NOMO-1 treated with DMSO at 0.1 percent for 48 hours (cell line): ENCODE measurements around the gene TPCN2.

Source experiments
- DNase-seq: peaks from one replicate; lab custom pipeline; 2025; ENCODE audit not compliant: unreplicated experiment; lab: John Stamatoyannopoulos, UW

The TPCN2 gene

DNA sequence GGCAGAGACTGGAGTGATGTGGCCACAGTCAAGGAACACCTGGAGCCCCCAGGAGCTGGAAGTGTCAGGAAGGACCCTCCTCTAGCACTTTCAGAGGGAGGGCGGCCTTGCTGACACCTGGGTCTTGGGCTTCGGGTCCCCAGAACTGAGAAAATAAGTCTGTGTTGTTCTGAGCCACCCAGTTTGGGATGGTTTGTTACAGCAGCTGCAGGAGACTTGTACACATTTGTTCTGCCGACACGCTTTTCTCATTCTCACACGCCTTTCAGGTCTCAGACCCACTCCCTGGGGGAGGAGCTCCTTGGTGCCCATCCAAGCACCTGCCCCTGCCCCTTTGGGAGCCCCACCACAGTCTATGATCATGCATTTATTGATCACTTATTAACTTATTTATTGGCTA is 59.8 kb downstream of the TPCN2 start:
- no peak for DNase-seq

DNA sequence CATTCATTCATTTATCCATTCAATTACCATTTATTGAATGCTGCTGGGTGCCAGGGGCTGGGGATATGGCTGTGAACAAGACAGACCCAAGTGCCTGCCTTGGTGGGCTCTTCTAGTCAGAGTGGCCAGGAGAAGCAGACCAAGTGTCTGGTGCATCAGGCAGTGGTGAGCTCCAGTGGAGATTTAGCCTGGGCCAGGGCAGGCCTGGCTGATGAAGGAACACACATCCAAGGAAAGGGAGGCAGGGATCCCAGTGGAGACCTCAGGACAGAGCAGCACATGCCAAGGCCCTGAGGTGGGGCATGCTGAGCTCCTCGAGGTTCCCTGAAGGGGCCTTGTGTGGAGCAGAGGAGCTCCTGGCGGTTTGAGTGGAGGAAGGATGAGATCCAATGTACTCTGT is 60.4 kb downstream of the TPCN2 start:
- DNase-seq: no peak

DNA sequence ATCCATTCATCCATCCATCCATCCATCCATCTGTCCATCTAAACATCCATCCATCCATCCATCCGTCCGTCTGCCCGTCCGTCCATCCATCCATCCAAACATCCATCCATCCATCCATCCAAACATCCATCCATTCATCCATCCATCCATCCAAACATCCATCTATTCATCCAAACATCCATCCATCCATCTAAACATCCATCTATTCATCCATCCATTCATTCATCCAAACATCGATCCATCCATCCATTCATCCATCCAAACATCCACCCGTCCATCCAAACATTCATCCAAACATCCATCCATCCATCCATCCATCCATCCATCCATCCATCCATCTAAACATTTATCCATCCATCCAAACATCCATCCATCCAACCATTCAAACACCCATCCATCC is 61.7 kb downstream of the TPCN2 start:
- DNase-seq: no peak

DNA sequence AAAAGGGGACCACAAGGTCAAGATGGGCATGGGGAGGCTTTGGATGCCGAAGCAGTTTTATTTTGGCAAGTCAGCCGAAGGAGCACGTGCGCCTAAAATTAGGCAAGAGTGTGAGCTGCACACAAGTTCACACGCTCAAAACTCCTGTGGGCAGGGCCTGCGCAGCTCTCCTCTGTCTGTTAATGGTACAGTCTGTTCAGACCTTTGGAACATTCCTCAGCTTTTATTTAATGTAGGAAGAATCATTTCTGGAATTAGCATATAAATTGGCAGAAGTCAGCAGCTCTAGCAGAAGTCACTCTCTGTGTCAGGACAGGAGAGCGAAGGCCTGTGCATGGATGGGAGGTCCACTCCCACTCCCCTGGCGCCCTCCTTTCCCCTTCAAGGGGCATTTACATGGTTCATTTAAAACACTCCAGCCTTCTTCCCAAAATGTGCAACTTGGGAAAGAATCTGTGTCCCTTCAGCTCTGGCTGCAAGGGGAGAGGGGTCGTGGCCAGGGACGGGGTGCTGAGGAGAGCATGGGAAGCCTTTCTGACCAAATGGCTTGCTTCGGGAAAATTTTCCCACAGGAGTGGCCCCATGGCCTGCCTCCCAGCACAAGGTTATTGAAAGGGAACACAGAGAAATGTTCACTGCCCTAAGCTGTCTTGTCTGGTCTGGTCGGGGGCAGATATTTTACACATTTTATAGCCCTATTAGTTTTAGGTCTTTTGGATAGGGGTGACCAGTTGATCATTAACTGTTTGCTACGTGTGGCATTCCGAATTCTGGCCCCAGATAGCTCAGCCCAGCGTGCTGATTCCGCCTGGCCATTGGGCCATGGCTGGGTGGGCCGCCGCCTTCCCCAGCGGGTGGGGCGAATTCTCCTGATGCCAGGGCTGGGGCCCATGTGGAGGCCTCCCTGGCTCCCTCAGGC is 63.2 kb downstream of the TPCN2 start:
- no peak for DNase-seq

DNA sequence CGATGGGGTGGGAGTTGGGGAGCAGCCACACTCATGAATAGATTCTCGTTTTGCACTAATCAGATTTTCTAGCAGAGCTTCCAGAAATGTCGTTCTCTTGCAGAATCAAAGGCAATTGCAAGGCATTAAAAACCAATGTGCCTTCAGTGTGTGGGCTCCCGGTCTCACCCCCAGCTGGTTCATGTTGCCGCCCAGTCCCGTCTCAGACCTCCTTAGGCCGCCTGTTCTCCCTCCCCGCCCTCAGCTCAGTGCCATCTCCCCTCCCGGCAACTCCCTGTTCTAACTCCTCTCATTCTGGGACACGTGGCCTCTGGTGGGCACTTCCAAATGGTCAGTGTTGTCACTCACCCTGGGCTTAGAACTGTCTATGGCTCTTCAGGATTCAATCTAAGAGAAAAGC is 64.5 kb downstream of the TPCN2 start:
- no peak for DNase-seq

DNA sequence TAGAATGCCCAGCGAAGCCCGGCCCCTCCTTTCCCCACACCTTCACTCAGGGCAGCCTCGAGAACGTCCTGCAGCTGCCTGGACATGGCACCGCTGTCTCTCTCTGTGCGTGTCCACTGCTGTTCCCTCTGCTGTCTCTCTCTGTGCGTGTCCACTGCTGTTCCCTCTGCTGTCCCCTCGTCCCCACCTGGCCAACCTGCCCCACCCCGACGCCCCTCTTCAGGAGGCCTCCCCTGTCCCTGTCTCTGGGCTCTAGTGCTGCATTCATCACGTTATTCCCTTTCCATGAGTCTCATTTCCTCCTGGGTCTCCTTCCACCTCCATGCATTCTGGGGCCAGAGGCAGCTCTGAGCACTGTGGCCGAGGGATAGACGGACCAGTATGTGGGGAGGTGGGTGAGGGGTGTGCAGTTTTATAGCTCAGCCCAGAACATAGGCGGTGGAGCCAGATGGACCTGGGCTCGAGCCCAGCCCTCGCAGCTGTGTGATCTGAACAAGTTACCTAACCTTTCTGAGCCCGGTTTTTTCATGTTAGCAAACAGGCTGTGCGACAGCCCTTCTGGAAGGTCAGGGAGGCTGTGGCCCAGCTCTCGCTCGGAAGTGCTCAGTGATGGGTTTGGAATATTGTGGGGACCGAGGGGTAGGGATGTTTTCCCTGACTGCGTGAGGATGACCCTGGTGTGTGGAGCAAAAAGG is 65.1 kb downstream of the TPCN2 start:
- no peak for DNase-seq

DNA sequence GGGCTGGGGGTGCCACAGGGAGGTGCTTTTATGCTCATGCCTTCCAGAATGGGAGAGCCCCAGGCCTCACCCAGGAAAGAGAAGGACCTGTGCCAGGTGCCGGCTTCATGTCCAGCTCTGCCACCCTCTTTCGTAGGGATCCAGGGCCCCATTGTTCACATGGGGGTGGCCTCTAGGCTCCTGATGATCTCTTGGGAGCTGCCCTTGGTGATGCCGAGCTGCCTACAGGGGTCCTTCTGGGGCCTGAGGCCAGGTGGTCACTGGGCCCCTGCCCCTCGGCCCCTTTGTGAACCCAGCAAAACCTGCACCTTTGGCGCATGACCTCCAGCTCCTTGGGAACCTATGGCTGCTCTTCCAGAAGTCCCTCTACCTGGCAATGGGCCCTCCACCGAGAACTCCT is 65.6 kb downstream of the TPCN2 start:
- no peak for DNase-seq

DNA sequence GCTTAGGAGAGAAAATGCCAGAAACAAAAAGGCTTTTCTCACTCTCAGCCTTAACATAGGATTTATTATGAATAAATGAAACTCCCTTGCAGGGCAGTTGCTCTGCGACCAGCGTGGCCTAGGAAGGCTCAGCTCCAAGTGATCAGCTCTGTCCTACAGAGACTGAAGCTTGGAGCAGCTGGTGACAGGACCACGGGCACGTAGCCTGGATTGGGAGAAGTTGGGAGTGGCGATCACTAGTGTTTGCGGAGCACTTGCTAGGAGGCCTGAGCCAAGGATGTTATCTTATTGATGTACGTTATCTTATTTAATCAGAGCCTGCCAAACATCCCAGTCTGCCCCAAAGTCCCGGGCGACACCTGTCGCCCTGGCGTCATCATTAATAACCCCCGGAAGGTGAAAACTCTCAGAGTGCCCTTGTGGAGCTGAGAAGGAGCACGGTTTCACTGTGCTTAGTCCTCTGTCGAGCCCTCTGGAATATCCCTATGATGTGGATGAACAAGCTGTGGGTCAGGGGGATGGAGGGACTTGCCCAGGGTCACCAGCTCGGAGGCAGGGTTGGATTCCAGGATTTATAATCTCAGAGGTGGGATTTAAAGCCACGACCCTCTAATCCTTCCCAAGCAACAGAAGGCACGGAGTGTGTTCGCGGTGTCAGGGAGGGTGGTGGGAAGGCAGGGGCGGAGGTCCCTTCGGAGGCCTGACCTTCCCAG is 66.2 kb downstream of the TPCN2 start:
- DNase-seq: no peak

DNA sequence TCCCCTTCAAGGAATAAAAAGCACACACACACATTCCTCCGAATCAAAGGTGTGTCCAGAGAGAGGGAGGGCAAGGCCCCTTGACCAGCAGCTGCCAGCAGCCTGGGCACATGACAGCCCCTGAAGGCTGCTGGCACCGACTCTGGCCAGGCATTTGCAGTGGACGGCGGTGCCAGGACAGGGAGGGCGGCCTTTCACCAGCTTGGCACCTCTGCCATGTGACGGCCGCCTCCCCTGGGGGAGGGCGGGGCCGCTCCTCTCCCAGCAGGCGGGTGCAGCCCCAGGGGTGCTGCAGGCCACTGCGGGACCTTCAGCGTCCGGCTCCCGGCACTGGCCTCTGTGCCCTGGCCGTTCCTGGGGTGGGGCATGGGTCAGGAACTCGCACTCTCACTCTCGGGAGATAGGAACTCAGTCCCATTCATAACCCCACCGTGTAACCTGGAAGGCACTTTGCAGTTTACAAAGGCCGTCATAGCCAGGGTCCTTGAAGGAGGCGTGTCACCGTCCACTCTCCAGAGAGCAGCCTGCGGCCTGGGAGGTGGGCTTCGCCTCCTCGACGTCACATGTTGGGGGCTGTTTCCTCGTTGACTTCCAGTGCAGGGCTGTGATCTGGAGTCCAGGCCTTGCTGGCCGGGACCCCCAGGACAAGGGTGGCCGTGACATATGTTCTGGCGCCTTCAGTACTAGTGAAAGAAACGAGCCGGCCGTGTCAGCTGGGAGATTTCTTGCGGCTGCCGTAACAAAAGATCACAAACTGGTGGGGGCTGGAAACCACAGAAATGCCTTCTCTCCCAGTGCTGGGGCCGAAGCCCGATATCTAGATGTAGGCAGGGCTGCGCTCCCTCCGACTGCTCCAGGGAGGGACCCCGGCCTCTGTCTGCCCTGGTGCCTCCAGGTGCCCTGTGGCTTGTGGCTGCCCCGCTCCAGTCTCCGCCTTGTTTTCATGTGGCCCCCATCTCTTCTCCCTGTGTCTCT is 67.1 kb downstream of the TPCN2 start:
- DNase-seq: no peak

DNA sequence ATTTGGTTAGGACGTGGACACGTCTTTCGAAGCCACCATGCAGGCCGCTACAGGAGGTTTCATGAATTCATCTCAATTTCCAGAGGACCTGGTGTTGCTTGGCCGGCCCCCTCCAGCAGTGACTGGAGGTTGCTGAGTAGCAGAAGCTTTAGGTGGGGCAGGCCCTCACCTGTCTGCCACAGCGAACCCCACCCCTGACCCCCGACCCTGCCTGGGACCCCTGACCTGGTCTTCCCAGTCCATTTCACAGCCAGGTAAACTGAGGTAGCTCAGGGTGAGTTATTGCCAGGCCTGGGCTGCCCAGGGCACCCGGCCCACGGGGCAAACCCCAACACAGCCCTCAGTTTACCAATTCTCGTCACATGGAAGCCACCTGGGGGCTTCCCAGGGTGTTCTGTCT is 67.9 kb downstream of the TPCN2 start:
- DNase-seq: no peak

DNA sequence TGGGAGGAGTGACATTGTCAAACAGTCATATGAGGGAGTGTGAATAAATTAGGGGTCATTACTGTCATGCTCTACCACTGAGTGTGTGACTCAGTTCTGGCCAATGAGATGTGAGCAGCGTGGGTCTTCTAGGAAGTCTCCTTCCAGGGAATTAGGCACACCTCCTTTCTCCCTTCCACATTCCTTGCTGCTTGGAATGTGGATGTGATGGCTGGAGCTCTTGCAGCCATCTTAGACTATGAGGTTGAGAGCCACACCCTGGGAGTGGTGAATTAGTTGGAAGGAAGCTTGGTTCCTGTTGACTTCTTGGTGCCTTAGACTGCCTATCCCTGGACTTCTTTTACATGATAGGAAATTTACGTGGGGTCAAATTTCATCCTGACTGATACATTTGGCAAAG is 70.5 kb downstream of the TPCN2 start:
- DNase-seq: no peak

DNA sequence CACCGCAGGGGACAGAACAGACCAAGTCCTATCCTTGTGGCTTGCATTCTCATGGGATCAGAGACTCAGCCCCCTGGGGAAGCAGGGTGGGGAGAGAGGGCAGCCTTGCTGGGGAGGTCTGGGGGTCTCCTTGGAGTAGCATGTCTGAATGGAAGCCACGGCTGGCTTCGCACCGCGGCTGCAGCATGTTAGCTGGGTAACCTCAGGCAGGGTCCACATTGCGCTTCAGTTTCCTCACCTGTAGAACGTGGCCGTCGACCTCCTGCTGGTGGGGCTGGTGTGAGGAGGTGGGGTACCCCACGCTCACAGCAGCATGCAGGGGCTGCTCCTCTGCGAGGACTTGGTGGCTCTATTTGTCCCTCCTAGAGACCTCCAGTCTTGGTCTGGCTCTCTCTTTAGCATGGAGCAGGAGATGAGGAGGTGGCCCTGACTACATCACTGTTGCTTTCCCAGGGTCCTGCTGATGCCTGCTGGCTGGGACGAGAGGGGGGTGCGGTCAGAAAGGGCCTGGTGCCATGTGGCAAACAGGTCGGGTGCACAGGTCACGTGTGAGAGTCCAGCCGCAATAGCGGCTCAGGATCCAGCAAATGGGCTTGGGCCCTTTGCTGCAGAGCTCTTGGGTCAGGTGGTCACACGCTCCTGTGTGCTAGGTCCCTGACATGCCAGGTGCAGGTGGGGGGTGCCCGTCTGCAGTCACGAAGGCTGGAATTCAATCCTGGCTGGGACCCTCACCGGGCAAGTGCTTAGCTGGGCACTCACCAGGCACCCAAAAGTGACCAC is 71.6 kb downstream of the TPCN2 start:
- DNase-seq: no peak

DNA sequence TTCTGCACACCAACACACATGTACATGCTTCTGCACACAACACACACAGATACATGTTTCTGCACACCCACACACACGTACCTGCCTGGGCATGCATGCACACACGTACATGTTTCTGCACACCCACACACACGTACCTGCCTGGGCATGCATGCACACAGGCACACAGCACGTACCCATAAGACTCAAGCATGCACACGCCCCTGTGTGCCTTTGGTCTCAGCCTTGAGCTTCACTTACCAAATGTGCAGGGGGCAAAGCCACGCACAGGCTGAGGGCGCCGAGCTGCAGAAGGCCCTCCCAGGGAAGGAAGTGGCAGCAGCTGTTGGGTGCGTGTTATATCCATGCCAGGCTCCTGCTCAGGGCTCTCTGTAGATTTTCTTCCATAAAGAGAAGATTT is 72.3 kb downstream of the TPCN2 start:
- no peak for DNase-seq

DNA sequence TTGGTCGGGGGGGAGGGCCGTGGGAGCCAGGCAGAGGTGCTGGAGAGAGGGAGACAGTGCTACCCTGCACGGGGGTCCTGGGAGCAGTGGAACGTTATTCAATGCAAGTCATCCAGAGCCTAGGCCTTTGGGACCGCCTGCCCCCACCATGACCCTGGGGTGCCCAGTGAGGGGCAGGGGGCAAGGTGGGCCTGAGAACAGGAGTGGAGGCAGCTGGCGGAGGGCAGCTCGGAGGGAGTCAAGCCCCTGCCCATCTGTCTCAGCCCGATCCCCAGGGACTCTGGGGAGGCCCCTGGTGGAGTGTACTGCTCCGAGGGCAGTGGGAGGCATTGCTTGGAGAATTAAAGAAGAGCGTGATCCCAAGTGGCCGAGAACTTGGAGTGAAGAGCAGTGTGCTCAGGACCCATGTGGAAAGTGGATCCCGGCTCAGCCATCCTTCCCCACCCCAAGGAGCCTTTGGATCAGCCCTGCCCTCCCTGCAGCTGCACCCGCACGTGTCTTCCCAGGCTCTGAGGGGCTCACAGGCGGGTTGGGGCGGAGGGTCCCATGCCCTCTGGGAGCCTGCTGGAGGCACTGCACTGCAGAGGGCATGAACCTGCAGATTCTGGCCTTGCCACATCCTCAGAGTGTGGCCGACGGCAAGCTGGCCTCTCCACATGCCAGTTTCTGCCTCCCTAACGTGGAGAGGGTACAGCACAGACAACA is 73.0 kb downstream of the TPCN2 start:
- no peak for DNase-seq

DNA sequence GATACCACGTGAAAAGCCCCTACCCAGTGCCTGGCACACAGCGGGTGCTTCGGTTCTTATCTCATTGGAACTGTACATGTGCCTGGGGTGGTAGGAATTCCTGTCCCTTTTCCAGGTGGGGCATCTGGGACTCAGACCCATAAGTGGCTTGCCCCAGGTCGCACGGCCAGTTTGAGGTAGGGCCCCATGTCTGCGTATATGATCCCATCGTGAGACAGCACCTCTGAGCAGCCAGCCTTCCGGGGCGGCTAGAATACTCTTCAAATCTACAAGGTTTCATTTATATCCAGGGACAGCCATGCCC is 73.5 kb downstream of the TPCN2 start:
- DNase-seq: no peak

DNA sequence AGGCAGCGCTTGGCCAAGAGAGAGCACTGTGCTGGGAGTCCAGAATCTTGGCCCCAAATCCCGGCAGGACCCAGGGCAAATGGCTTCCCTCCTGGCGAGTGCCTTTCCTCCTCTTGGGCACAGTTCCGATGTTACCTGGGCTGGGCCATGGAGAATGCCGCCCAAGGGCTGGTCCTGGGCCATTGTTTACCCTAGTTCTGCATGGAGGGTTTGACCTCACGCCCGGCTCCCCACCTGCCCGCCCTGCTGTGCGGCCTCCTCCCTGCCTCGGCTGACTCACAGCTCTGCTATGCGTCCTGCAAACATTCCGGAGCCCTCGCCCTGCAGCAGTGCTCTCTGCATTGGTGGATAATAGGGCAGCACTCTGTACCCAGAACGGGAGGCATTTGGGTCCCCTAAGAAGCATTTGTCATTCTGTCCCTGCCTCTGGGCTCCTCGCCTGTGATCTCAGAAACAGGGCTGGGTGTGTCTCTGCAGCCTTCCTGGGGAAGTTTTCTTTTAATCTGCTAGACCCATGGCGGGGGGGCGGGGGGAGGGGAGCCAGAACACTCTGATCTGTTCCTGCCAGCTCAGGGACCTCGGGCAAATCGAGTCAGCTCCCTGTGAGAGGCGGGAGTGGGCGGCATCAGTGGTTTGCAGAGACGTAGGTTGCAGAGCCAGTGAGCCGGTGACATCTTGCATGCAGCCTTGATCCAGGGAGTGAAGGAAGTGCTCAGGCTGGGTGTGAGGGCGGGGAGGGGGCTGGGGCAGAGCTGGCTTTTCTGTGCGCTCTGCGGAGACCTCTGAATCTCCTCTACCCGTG is 74.1 kb downstream of the TPCN2 start:
- no peak for DNase-seq

DNA sequence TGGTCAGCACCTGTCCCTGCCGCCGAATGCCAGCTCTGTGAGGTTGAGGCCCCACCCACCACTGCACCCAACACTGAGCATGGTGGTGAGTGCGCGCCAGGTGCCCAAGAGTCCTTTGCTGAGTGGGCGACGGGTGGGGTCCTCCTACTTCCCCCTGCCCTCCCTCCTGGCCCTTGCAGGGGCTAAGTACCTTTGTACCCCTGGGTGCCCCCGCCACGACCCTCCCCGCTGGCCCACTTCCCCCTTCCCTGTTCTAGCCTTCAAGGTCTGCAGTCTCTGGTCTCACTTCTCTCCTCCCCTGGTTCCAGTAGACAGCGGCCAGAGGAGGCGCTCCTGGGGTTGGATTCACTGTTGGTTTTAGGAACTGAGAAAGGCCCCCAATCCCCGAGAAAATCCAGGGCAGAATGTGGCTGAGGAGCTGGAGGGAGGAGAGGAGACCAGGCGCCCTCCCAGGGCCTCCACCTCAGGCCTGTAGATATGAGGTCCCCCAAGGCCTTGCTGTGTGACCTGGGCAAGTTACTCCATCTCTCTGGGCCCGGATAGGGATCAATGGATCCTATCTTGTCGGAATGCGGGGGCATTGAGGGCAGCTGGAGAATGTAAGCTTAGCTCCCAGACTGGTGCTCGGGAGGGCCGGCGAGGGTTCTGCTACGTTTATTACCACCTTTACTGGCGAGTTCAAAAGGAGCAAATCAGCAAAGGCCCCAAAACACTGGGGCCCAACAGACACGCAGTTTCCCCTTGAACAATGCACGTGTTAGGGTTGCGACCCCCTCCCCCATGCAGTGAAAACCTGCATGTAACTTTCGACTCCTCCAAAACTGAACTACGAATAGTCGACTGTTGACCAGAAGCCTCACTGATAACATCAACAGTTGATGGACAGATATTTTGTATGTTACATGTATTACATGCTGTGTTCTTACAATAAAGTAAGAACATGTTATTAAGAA is 75.1 kb downstream of the TPCN2 start:
- no peak for DNase-seq

DNA sequence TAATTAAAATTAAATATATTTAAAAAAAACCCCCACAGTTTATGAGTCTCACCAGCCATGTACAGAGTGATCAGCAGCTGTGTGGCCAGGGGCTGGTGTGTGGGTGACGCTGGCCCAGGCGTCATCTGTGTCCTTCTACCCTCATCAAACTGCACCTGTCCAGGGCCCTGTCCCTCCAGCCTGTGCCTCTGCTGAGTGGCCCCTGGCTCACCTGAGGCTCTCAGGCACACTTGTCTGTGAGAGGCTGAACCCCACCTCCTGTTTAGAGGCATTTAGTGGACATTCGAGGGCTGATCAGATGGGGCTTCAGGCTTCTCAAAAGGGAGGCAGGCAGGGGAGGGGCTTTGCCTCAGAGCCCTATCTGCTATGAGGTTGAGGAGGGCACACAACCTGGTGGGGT is 77.1 kb downstream of the TPCN2 start:
- DNase-seq: no peak
